HCT116 (cell line): ENCODE data around the gene RPGRIP1. TPM values are rescaled to one million over a fixed set of nuclear protein-coding genes. Genes with fewer than 3 reads are reported as not detected.

Source experiments
- ATAC-seq: fragments of 200-7000 bp; cut with Tn5 transposase; 2 replicates; pipeline ENCODE4 v1.9.1; 2020; ENCODE audit warnings: mild to moderate bottlenecking, moderate library complexity
- BruUV-seq: library from RNA; stranded (reverse); fragments of 400-500 nt; replicated peaks from 2 replicates; lab custom pipeline; 2021; lab: Mats Ljungman, UMichigan
- CTCF ChIA-PET: fragments of 300-600 bp; sonication (Branson Sonifier 250); formaldehyde crosslinking; loops from one replicate; lab custom pipeline; 2021; ENCODE audit warnings: antibody characterized with exemption; lab: Charles Lee
- POLR2A ChIA-PET: fragments of 300-600, 350-600 bp; sonication (Branson Sonifier 250); formaldehyde crosslinking; loops from one replicate; lab custom pipeline; 2021; ENCODE audit warnings: antibody characterized with exemption; lab: Charles Lee
- RAD21 ChIA-PET, 2 experiments: fragments of 300-600 bp; sonication (Branson Sonifier 250); formaldehyde crosslinking; loops; one replicate each; lab custom pipeline; 2023; ENCODE audit warnings: low total read pairs in 2 of 2; ENCODE audit not compliant: uncharacterized antibody in 2 of 2, unreplicated experiment in 2 of 2, low non-redundant PET in 1 of 2; lab: Charles Lee
- DNase-seq: peaks from one replicate; pipeline ENCODE4 v3.0.0-alpha.2; 2010; ENCODE audit warnings: low read depth, low spot score
- H2AFZ ChIP-seq: fragments of 200-600 bp; shearing (Covaris generic), sonication (generic); 2 replicates; pipeline ENCODE4 v1.6.1; 2017; ENCODE audit warnings: low read depth, mixed run types, mixed read lengths, antibody characterized with exemption, low read length; ENCODE audit not compliant: poor library complexity, severe bottlenecking
- H3K27ac ChIP-seq: 2 replicates; pipeline ENCODE4 v1.5.1; 2012; ENCODE audit warnings: low read depth, low read length
- H3K27me3 ChIP-seq: fragments of 200-600 bp; sonication (generic); 2 replicates; pipeline ENCODE4 v1.6.1; 2016; ENCODE audit warnings: mixed run types, low read length, mixed read lengths; ENCODE audit not compliant: insufficient read depth
- H3K36me3 ChIP-seq, 2 experiments: fragments of 200-500 bp in 1 of 2; fragments of 200-600 bp in 1 of 2; sonication (Bioruptor generic) in 1 of 2; sonication (generic) in 1 of 2; 2 replicates each; pipeline versions ENCODE4 v1.5.1 to v1.6.1; 2014 to 2016; ENCODE audit warnings: low read length in 2 of 2, inconsistent platforms in 1 of 2, mixed read lengths in 1 of 2, mixed run types in 1 of 2; ENCODE audit not compliant: insufficient read depth in 2 of 2, control insufficient read depth in 1 of 2
- H3K4me1 ChIP-seq, 2 experiments: fragments of 200-600 bp in 1 of 2; sonication (generic) in 1 of 2; 2 replicates each; pipeline versions ENCODE4 v1.5.1 to v1.6.1; 2012 to 2017; ENCODE audit warnings: low read length in 2 of 2, inconsistent platforms in 1 of 2, mild to moderate bottlenecking in 1 of 2, mixed read lengths in 1 of 2, mixed run types in 1 of 2, moderate library complexity in 1 of 2; ENCODE audit not compliant: insufficient read depth in 2 of 2, control insufficient read depth in 1 of 2
- H3K4me2 ChIP-seq: fragments of 200-600 bp; sonication (generic); 2 replicates; pipeline ENCODE4 v1.6.1; 2017; ENCODE audit warnings: mixed run types, low read length, mixed read lengths
- H3K4me3 ChIP-seq, 2 experiments: fragments of 200-600 bp in 1 of 2; sonication (generic) in 1 of 2; replicated peaks in 1 of 2; 2 replicates each; pipeline ENCODE4 v1.5.1; 2011 to 2016; ENCODE audit warnings: low read length in 2 of 2, control low read depth in 1 of 2, low read depth in 1 of 2, mild to moderate bottlenecking in 1 of 2, mixed read lengths in 1 of 2, mixed run types in 1 of 2
- H3K79me2 ChIP-seq: fragments of 200-600 bp; sonication (generic); 2 replicates; pipeline ENCODE4 v1.6.1; 2017; ENCODE audit warnings: mild to moderate bottlenecking, mixed run types, low read length, moderate library complexity, mixed read lengths; ENCODE audit not compliant: insufficient read depth
- H3K9ac ChIP-seq: fragments of 200-600 bp; sonication (generic); 2 replicates; pipeline ENCODE4 v1.6.1; 2016; ENCODE audit warnings: low read length, mixed read lengths
- H3K9me2 ChIP-seq: fragments of 200-600 bp; sonication (generic), shearing (Covaris generic); 2 replicates; pipeline ENCODE4 v1.6.1; 2017; ENCODE audit warnings: mixed run types, mild to moderate bottlenecking, moderate library complexity; ENCODE audit not compliant: insufficient read depth
- H3K9me3 ChIP-seq, 2 experiments: fragments of 200-500 bp in 1 of 2; fragments of 200-600 bp in 1 of 2; sonication (Bioruptor generic) in 1 of 2; sonication (generic) in 1 of 2; 2 replicates each; pipeline ENCODE4 v1.6.1; 2014 to 2017; ENCODE audit warnings: low read length in 2 of 2, mixed read lengths in 2 of 2, inconsistent platforms in 1 of 2, low read depth in 1 of 2, mild to moderate bottlenecking in 1 of 2, mixed run types in 1 of 2, moderate library complexity in 1 of 2; ENCODE audit not compliant: control insufficient read depth in 1 of 2, insufficient read depth in 1 of 2
- H4K20me1 ChIP-seq: fragments of 200-600 bp; sonication (generic), shearing (Covaris generic); 2 replicates; pipeline ENCODE4 v1.6.1; 2017; ENCODE audit warnings: mixed run types, mild to moderate bottlenecking, moderate library complexity; ENCODE audit not compliant: insufficient read depth
- CBX3 ChIP-seq: IDR thresholded peaks from 2 replicates; pipeline ENCODE4 v1.6.1; 2012; ENCODE audit warnings: low read depth
- CEBPB ChIP-seq: IDR thresholded peaks from 2 replicates; pipeline ENCODE4 v1.6.1; 2012; ENCODE audit warnings: low read depth
- EZH2phosphoT487 ChIP-seq: fragments of 200-600 bp; IDR thresholded peaks from 2 replicates; pipeline ENCODE4 v1.6.1; 2018; ENCODE audit warnings: antibody characterized with exemption, borderline replicate concordance
- JUND ChIP-seq: IDR thresholded peaks from 2 replicates; pipeline ENCODE4 v1.6.1; 2012
- RAD21 ChIP-seq: IDR thresholded peaks from 2 replicates; pipeline ENCODE4 v1.6.1; 2012; ENCODE audit warnings: low read depth, mild to moderate bottlenecking
- TCF7L2 ChIP-seq: IDR thresholded peaks from 2 replicates; pipeline ENCODE4 v1.7.0; 2011; ENCODE audit warnings: borderline replicate concordance, inconsistent platforms; ENCODE audit not compliant: insufficient read depth, insufficient read length; ENCODE audit errors: extremely low read depth
- YY1 ChIP-seq: IDR thresholded peaks from 2 replicates; pipeline ENCODE4 v1.6.1; 2011; ENCODE audit warnings: low read length, low read depth, moderate library complexity, mild to moderate bottlenecking; ENCODE audit not compliant: insufficient replicate concordance; ENCODE audit errors: extremely low read depth
- intact Hi-C: fragments of 100-400 bp; cut with micrococcal nuclease; formaldehyde crosslinking; loops from 2 replicates; pipeline ENCODE4 v1.10.0; 2022
- total RNA-seq: library from RNA; stranded (reverse); gene quantifications from one replicate; pipeline ENCODE4 v1.2.1, GENCODE V29; 2021; ENCODE audit not compliant: unreplicated experiment
- TF ChIP-seq, protein P1 (sequence below): IDR thresholded peaks from 2 replicates; pipeline ENCODE4 v1.6.1; 2012; ENCODE audit warnings: low read depth
- TF ChIP-seq, protein P2 (sequence below), 3 experiments: fragments of 200-600 bp in 1 of 3; sonication (generic) in 1 of 3; IDR thresholded peaks in 2 of 3; conservative IDR thresholded peaks in 1 of 3; 2 replicates each; pipeline ENCODE4 v1.5.1; 2012 to 2017; ENCODE audit warnings: low read depth in 2 of 3, low read length in 2 of 3, antibody characterized with exemption in 1 of 3, borderline replicate concordance in 1 of 3, control low read depth in 1 of 3, mild to moderate bottlenecking in 1 of 3, mixed read lengths in 1 of 3, mixed run types in 1 of 3, moderate library complexity in 1 of 3; ENCODE audit not compliant: insufficient read depth in 1 of 3
- TF ChIP-seq, protein P3 (sequence below): IDR thresholded peaks from 2 replicates; pipeline ENCODE4 v1.6.1; 2011; ENCODE audit warnings: mild to moderate bottlenecking, low read length, moderate library complexity; ENCODE audit not compliant: insufficient replicate concordance; ENCODE audit errors: extremely low read depth
- TF ChIP-seq, protein P4 (sequence below): IDR thresholded peaks from 2 replicates; pipeline ENCODE4 v1.6.1; 2012

The RPGRIP1 gene
- total RNA-seq, 1 experiment from 2014 or later = not detected

DNA sequence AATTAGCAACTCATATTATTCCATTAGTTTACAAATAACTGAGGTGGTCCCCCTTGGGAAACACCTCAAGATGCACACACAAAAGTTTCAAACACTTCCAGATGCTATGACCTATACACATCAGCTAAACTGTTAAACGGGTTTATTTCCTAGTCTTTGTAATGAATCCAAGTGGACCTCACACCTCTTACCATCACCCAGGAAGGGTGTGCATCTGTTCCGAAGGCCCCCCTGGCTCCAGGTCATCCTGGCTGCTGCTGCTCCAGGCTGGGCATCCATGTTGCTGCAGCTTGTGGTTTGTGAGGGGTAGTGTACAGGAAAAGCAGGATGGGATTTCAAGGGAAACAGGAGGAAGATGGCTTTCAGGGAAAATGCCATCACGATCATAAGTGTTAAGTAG is 17.5 kb upstream of the RPGRIP1 start:
- H3K4me2 ChIP-seq = no peak overlapping the region
- H2AFZ ChIP-seq = no peak overlapping the region
- intact Hi-C loops = no loop called here

More for the DNA sequence above, 17.5 kb upstream of the RPGRIP1 start:
- no TSS peak for BruUV-seq
- ChIA-PET RAD21 (no interaction called here), POLR2A (no interaction called here), CTCF (no interaction called here)
- H3K9ac ChIP-seq = no peak overlapping the region
- H4K20me1 ChIP-seq = peaks cover 84% of the 10 kb centered on the region
- peaks cover 9 to 34% of the 10 kb centered on the region in 2 experiments for H3K4me1 ChIP-seq
- TF ChIP-seq TCF7L2 = no peak
- TF ChIP-seq EZH2phosphoT487 = no peak
- TF ChIP-seq, protein P1, sequence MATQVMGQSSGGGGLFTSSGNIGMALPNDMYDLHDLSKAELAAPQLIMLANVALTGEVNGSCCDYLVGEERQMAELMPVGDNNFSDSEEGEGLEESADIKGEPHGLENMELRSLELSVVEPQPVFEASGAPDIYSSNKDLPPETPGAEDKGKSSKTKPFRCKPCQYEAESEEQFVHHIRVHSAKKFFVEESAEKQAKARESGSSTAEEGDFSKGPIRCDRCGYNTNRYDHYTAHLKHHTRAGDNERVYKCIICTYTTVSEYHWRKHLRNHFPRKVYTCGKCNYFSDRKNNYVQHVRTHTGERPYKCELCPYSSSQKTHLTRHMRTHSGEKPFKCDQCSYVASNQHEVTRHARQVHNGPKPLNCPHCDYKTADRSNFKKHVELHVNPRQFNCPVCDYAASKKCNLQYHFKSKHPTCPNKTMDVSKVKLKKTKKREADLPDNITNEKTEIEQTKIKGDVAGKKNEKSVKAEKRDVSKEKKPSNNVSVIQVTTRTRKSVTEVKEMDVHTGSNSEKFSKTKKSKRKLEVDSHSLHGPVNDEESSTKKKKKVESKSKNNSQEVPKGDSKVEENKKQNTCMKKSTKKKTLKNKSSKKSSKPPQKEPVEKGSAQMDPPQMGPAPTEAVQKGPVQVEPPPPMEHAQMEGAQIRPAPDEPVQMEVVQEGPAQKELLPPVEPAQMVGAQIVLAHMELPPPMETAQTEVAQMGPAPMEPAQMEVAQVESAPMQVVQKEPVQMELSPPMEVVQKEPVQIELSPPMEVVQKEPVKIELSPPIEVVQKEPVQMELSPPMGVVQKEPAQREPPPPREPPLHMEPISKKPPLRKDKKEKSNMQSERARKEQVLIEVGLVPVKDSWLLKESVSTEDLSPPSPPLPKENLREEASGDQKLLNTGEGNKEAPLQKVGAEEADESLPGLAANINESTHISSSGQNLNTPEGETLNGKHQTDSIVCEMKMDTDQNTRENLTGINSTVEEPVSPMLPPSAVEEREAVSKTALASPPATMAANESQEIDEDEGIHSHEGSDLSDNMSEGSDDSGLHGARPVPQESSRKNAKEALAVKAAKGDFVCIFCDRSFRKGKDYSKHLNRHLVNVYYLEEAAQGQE = no peak
- TF ChIP-seq JUND = no peak
- TF ChIP-seq, protein P2, sequence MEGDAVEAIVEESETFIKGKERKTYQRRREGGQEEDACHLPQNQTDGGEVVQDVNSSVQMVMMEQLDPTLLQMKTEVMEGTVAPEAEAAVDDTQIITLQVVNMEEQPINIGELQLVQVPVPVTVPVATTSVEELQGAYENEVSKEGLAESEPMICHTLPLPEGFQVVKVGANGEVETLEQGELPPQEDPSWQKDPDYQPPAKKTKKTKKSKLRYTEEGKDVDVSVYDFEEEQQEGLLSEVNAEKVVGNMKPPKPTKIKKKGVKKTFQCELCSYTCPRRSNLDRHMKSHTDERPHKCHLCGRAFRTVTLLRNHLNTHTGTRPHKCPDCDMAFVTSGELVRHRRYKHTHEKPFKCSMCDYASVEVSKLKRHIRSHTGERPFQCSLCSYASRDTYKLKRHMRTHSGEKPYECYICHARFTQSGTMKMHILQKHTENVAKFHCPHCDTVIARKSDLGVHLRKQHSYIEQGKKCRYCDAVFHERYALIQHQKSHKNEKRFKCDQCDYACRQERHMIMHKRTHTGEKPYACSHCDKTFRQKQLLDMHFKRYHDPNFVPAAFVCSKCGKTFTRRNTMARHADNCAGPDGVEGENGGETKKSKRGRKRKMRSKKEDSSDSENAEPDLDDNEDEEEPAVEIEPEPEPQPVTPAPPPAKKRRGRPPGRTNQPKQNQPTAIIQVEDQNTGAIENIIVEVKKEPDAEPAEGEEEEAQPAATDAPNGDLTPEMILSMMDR (IDR thresholded peaks at IDR 0.05 in 2 of 3, conservative IDR thresholded peaks at IDR 0.05 in 1 of 3; ENCODE audit: borderline replicate concordance in 1 of 3, insufficient read depth in 1 of 3, low read depth in 2 of 3, low read length in 2 of 3) = no peak
- TF ChIP-seq, protein P3, sequence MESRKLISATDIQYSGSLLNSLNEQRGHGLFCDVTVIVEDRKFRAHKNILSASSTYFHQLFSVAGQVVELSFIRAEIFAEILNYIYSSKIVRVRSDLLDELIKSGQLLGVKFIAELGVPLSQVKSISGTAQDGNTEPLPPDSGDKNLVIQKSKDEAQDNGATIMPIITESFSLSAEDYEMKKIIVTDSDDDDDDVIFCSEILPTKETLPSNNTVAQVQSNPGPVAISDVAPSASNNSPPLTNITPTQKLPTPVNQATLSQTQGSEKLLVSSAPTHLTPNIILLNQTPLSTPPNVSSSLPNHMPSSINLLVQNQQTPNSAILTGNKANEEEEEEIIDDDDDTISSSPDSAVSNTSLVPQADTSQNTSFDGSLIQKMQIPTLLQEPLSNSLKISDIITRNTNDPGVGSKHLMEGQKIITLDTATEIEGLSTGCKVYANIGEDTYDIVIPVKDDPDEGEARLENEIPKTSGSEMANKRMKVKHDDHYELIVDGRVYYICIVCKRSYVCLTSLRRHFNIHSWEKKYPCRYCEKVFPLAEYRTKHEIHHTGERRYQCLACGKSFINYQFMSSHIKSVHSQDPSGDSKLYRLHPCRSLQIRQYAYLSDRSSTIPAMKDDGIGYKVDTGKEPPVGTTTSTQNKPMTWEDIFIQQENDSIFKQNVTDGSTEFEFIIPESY = no peak
- TF ChIP-seq RAD21 = no peak
- TF ChIP-seq CBX3 = no peak
- no peak for TF ChIP-seq YY1
- no peak for TF ChIP-seq CEBPB
- TF ChIP-seq, protein P4, sequence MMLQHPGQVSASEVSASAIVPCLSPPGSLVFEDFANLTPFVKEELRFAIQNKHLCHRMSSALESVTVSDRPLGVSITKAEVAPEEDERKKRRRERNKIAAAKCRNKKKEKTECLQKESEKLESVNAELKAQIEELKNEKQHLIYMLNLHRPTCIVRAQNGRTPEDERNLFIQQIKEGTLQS = no peak
- peaks cover 100% of the 10 kb centered on the region for H3K79me2 ChIP-seq
- no peak overlapping the region for H3K4me3 ChIP-seq
- no peaks in the 10 kb centered on the region for H3K27me3 ChIP-seq
- no peaks in the 10 kb centered on the region for H3K9me3 ChIP-seq
- peaks cover 69 to 77% of the 10 kb centered on the region in 2 experiments for H3K36me3 ChIP-seq
- DNase-seq = no peak
- H3K9me2 ChIP-seq = no peaks in the 10 kb centered on the region
- no peak overlapping the region for H3K27ac ChIP-seq
- no peak for ATAC-seq
